Measurements from ENCODE around the gene TFPT. TPM values are rescaled to one million over a fixed set of nuclear protein-coding genes. Genes with fewer than 3 reads are reported as not detected.

The TFPT gene, protein sequence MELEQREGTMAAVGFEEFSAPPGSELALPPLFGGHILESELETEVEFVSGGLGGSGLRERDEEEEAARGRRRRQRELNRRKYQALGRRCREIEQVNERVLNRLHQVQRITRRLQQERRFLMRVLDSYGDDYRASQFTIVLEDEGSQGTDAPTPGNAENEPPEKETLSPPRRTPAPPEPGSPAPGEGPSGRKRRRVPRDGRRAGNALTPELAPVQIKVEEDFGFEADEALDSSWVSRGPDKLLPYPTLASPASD
- 13.5 and 24.0 TPM in 2 replicates for total RNA-seq

DNA sequence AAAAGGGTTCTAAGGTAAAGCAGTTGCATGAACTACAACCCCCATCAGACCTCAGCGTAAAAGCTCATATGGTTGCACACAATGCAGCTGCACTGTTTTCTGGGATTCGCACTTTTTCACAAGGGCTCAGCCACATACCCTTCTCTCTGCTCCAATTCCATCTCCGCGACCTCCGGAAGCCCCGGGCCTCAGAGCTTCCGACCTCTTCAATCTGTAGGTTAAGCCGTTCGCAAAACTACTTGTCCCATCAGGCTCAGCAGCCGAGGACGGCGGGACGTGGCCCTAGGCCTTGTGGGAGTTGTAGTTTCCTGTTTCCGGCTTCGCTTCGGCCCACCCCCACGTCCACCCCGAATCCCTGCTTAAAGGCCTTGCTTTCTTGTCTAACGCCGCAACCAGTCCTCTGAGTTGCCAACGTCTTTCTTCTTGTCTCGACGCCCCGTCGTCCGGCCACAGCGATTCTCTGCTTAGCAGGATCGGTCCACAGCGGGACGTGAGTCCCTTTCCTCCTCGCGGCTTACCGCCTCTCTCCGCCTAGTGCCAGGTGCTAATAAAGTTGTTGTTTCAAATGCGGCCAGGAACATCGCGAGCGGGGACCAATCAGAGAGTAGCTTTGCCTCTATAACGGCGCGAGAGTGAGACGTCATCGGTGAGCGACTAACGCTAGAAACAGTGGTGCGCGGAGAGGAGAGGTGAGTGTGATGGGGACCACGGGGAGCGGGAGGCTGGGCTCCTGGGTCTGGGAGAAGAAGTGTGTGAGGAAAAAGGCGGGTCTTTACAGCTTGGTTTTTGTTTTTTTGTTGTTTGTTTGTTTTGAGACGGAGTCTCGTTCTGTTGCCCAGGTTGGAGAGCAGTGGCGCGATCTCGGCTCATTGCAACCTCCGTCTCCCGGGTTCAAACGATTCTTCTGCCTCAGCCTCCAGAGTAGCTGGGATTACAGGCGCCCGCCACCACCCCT lies at the start of gene TFPT, which contains the start of gene PRPF31:
Gene TFPT (minus strand): TSS at position 549 of the 955 bp plus-strand sequence. CDS start 388 bp downstream, at position 161.
Gene PRPF31 (plus strand): TSS at position 646 of the 955 bp plus-strand sequence. CDS start 2,525 bp downstream, outside the sequence.

DNA sequence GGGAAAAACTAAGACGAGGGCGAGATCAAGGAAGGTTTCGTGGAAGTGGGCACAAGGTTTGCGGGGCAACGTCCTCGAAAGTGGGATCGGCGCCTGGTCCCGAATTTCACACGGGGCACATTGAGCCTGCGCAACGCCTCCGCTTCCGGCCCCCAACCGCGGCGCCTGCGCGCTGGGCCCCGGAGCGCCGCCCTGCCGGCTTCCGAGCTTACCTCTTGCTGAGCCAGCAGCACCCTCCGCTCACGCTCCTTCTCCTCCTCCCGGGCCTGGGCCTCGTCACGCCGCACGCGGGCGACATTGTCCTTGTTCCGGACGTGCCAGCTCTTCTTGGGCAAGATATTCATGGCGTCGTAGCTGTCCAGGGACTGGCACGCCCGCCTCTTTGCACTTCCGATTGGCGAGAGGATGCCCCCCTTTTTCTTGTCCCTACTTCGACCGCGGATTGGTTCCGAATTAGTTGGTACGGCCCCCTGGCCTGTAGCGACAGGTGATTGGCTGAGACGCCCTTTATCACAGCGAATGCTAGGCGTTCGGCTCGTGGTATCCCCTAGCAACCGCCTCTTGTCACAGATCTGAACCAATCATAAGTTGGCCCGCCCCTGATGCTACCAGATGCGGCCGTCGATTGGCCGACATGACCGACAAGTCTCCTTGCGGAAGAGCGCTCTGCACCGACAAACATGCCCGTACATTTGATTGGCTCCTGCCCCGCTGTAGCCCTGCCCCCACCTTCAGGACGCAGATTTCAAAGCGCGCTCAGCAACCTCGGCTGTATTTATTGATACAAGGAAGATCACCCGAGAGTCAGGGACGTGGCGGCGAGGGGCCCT lies 44.1 kb upstream of the TFPT start, which contains the start of gene LENG1:
Gene LENG1 (minus strand): TSS at position 370 of the 830 bp plus-strand sequence. CDS start 26 bp downstream, at position 344.

DNA sequence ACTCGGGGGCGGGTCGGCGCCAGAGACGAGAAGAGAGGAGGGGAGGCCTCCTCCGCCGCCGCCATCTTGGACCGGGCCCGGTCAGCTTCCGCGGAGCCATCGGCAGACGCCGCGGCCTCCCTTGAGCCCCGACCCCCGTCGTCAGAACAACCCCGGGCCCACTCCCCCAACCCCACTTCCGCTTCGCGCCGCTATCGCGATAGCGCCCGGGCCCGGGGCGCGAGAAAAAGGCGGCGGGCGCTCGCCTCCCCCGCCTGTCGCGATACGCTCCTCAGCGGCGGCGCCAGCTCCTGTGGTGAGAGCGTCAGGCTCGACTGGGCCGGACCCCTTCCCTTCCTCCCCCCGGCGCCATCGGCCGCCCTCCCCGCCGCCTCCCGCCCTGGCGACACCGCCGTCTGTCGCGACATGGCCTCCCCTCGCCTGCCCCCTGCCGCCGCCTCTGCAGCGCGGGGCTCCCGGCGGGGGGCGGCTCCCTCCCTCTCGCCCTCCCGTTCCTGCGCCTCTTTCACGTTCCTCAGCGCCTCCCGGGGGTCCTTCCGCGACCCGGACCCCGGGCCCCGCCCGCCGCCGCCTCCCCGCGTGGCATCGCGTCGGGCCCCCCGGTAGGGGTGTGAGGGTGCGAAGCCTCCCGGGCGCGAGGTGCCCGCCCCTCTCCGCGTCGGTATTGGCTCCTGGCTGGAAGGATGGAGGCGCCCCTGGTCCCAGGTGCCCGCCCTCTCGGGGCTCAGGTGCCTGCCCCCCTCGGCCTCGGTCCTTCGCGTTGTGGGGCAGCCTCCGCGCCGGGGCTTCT lies 22.4 kb upstream of the TFPT start, which contains the start of gene CNOT3:
Gene CNOT3 (plus strand): TSS at position 64 of the 790 bp plus-strand sequence. CDS start 5,217 bp downstream, outside the sequence.

DNA sequence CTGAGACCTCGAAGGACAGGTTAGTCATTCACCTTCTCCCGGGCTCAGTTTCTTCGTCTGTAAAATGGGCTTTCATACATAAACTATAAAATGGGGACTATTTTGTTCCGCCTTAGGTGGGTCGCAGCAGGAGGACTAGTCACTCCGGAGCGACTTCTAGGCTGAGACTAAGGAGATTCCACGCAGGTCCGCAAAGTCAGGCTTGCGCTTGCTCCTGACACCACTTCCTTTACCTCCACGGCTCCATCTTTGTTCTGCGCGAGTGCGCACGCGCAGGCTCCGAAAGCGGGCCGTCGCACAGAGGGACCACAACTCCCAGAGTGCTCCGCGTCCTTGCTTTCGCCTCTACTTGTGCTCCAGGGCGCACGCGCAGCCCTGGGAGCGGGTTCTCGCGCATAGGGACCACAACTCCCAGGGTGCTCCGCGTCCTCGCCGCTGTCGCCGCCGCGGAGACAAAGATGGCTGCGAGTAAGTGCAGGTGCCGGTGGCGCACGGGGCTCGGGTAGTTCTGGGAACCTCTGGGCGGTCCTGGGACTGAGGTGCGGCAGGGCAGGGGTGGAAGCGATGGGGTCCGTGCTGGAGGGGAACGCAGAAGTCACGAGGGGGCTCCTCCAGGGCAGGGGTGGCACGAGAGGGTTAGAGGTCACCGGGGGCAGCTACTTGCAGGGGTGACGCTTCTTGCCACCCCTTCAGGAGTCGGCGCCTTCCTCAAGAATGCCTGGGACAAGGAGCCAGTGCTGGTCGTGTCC lies 12.9 kb downstream of the TFPT start, which contains the start of gene NDUFA3:
Gene NDUFA3 (plus strand): TSS at position 435 of the 749 bp plus-strand sequence. CDS start 24 bp downstream, at position 459.

DNA sequence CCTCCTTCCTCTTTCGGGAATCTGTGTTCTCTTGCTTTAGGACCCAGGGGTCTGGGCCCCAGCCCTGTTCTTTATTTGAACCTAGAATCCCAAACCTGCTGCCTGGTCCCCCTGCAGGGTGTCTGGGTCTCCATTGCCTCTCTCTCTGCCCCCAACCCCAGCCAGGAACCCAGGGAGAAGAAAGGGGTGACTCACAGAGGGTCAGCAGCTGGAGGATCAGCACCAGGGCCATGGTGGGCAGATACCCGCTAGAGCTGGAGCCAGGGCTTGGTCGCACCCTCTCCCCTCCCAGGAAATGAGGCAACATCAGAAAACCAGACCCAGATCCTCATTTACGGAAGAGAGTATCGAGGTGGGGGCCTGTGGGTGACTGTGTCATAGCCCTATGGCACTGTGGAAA lies 14.9 kb downstream of the TFPT start, which contains the start of gene OSCAR:
Gene OSCAR (minus strand): TSS at position 243 of the 400 bp plus-strand sequence. CDS start 11 bp downstream, at position 232.

DNA sequence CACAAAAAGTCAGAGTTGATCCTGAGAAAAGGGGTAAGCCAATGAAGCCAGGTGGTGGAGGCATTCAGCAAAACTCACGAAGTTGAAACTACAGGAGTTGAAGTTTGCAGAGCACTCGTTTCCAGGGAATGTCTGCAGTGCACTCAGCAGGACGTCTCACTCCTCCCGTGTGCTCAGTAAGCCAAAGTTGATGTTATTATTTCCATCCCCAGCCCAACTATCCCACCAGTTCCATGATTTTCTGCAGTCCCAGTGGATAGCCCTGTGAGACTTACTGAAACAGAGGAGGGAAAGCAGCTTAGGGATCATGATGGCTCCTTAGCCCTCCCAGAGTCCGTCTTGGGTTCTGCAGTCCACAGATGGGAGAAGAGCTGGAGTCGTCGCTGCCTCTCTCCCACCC lies 34.4 kb downstream of the TFPT start, which contains the start of gene TARM1:
Gene TARM1 (minus strand): TSS at position 334 of the 400 bp plus-strand sequence. CDS start 25 bp downstream, at position 309.

DNA sequence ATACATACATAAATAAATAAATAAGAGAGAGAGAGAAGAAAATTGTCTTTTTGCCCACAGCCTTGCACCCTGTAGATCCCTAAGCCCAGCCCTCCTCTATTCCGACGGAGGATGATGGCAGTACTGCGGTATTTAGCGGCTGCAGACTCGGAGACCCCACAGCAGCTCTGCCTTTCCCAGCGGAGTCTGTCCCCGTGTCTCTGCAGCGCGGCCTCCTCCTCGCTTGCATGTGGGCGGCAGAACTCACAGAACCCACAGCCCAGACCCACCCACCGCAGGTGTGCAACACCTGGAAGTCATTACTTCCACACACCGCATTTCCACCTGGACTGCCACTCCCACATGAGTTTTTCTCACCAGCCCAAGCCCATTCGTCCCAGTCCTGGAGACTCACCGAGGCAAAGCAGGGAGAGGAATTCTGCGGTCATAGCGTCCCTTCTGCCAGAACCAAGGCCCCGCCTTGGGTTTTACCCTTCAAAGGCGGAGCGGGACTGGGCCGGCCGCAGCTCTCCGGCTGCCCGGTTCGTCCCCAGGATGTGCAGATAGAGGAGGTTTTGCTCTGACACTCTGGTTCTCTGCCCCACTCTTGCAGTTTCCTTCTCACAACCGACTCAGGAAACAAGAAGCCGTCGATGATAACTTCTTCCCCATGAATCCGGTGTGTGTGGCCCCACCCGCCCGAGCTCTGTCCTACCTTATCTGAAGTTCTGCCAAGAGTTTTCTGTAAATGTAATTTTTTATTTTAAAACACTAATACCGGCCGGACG lies 51.9 kb downstream of the TFPT start, which contains the start of gene VSTM1:
Gene VSTM1 (minus strand): TSS at position 548 of the 767 bp plus-strand sequence. CDS start 120 bp downstream, at position 428.

Other genes starting within 250 kb of the TFPT start
- gene MYADM, start 247.8 kb downstream of the TFPT start, total RNA-seq: 8.5 and 15.3 TPM in 2 replicates
- gene PRKCG, start 233.5 kb downstream of the TFPT start, total RNA-seq: under 0.01 and 0.28 TPM in 2 replicates
- gene CACNG7, start 206.4 kb downstream of the TFPT start, total RNA-seq: 0.77 and 2.8 TPM in 2 replicates
- 0.56 and 1.5 TPM in 2 replicates for gene CACNG8, start 152.7 kb downstream of the TFPT start, total RNA-seq
- 1.7 and 1.9 TPM in 2 replicates for gene CACNG6, start 124.0 kb downstream of the TFPT start, total RNA-seq
- gene VSTM1, start 51.8 kb downstream of the TFPT start, total RNA-seq: not detected in 2 replicates
- gene TARM1, start 34.3 kb downstream of the TFPT start, total RNA-seq: not detected in 2 replicates
- gene OSCAR, start 14.9 kb downstream of the TFPT start, total RNA-seq: 1.1 and 1.2 TPM in 2 replicates
- 11.3 and 15.3 TPM in 2 replicates for gene NDUFA3, start 12.8 kb downstream of the TFPT start, total RNA-seq
- gene PRPF31, start 97 bp upstream of the TFPT start, total RNA-seq: 44.5 and 79.0 TPM in 2 replicates
- gene CNOT3, start 22.1 kb upstream of the TFPT start, total RNA-seq: 4.5 and 8.4 TPM in 2 replicates
- 5.1 and 9.0 TPM in 2 replicates for gene LENG1, start 44.1 kb upstream of the TFPT start, total RNA-seq
- 0.38 and 1.4 TPM in 2 replicates for gene TMC4, start 57.5 kb upstream of the TFPT start, total RNA-seq
- 45.7 and 48.3 TPM in 2 replicates for gene MBOAT7, start 73.9 kb upstream of the TFPT start, total RNA-seq
- 76.5 and 88.8 TPM in 2 replicates for gene TSEN34, start 75.7 kb upstream of the TFPT start, total RNA-seq
- 1,445 and 1,908 TPM in 2 replicates for gene RPS9, start 85.2 kb upstream of the TFPT start, total RNA-seq
- not detected in 2 replicates for gene LILRB3, start 107.3 kb upstream of the TFPT start, total RNA-seq
- not detected in 2 replicates for gene LILRA6, start 127.1 kb upstream of the TFPT start, total RNA-seq
- not detected in 2 replicates for gene LILRB5, start 141.6 kb upstream of the TFPT start, total RNA-seq
- not detected in 2 replicates for gene LILRB2, start 165.5 kb upstream of the TFPT start, total RNA-seq
- not detected in 2 replicates for gene LILRA5, start 197.5 kb upstream of the TFPT start, total RNA-seq
- gene LILRA4, start 223.5 kb upstream of the TFPT start, total RNA-seq: not detected in 2 replicates
- gene LAIR1, start 249.3 kb upstream of the TFPT start, total RNA-seq: 0.19 and 0.28 TPM in 2 replicates